Measurements from ENCODE around the gene GPRC5B.

GPRC5B gene

DNA sequence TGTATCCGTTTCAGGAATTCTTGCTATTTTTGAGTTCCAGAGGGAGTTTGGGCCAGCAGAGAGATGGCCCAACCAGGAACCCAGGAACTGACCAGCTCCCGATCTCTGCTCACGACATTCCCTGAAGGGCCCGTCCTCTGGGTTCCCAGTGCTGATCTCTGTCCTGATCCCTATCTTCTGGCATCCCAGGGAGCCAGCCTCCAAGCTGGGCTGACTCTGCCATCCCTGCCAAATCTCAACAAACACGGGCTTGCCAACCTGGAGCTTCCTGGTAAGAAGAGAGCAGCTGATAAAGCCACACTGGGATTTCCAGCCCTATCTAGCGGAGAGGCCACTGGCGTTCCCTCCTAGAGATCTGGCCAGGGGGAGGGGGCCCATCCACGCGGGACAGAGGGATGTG is 16.2 kb downstream of the GPRC5B start:
- no peak for DNase-seq

DNA sequence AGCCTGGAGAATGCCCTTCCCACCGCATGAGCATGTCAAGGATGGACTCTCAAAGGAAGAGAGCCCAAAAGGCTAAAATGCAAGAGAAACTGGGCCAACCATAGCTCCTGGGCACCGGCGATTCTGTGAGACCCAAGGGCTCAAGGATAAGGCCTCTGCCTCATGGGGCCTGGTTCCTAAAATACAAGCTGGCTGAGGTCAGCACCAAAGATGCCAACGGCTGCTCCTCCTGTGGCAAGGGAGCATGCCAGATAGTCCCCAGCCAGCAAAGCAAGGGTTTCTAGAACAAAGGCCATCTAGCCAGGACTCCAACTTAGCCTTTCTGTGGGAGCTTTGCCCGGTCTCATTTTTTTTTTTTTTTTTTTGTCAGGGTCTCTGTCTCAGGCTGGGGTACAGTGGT is 20.1 kb downstream of the GPRC5B start:
- DNase-seq: no peak

DNA sequence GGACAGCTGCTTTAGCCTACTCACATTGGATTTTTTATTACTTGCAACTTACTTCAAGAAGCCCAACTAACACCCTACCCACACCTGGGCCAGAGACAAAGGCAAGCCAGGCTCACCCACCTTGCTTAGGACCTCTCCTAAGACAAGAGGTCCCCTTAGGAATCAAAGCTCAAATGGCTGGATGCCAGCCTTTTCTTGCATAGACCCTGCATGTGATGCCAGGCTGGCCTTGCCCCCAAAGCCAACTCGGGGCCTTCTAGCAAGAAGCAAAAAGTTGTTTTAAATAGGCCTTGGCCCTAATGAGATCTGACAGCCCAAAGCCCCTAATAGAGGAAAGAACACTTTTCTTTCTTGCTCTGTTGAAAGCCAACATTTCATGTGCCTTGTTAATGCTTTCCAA is 20.7 kb downstream of the GPRC5B start:
- DNase-seq: no peak

DNA sequence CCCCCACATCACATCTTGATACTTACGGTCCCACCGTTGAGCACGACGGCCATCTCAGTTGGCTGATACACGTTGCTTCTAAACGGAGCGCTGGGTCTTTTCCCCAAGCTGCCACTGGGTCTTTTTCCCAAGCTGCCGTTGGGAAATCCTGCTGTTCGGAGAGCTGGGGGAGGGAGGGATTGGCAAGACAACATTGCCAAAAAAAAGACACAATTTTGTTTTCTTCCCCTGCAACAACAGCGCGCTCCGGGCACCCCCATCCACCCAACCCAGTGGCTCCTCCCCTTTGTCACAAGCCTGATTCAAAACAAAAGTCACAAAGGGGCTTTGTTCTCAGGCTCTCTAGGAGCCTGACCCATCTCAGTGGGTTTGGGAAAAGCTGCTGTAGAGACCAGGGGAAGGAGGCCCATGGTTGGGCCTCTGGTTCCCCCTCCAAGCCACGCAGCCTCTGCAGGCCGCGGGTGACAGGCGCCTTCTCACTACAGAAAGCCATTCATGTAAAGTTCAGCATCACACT is 22.8 kb downstream of the GPRC5B start:
- no peak for DNase-seq

DNA sequence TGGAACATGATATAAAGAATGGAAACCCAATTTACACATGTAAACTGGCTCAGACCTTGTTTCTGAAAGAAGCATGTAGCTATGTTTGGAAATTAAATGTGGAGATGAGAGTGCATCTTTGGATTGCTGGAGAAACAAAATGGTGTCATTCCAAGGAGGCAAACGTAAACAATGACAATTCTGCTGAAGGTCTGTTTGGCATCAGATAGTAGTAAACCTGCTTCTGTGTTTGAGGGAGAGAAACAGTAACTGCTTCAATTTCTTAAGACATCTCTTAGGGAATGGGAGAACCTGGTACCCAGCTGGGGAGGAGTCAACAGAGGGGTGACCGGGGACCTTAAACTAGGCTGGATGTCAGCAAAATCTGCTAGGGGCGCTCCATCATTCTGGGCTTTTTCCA is 23.5 kb downstream of the GPRC5B start:
- no peak for DNase-seq

DNA sequence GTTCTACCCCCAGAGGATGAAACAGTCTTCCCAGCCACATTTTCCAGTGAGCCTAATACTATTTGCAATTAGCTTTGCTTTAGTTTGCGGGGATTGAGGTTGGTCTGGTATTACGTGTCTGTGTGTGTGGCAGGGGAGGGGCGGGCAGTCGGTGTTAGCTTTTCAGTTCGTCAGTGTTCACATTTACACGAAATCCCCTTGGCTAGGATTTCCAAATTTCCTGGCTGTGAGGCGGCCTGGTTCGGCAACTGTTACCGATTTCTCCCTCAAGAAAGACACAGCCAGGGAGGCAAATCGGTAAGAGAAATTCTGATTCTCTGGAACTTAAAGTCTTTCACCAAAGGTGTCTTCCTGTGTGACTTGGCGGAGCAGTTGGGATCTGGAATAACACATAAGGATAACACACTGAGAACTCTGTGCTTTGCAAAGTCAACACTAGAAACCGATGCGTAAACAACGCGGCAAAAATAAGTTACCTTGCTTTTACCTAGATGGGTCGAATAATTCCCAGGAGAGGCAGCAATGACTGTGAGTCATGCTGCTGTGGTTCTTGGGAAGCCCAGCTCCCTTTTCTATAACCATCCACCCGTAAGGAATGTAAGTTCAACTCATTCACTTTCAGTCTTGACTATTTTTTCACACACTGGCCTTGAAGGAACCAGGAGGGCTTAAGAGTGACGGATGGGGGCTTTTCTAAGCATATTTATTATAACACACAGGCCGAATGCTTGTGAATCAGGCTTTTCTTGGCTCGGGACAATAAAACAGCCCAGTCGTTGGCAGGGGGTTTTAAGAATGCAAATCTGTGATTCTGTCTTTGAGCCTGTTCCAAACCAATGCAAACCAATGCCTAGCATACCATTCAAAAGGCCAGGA is 24.2 kb downstream of the GPRC5B start:
- DNase-seq: no peak

DNA sequence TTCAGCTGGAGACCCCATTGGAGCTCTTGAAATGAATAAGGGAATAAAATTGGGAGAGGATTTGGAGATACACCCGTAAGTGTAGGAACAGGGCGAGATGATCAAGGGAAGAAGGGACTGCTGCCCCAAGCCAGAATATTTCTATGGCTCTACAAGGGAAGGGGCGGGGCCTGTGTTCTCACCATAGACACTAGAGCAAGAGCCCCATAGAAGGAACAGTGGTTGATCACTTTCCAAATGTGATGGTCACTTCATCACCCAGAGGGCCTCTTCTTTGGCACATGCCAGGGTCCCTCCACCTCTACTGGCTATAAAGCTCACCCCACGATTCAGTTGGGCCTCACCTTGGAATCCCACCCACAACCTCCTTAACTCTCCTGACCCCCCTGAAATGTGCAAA is 25.0 kb downstream of the GPRC5B start:
- DNase-seq: no peak

DNA sequence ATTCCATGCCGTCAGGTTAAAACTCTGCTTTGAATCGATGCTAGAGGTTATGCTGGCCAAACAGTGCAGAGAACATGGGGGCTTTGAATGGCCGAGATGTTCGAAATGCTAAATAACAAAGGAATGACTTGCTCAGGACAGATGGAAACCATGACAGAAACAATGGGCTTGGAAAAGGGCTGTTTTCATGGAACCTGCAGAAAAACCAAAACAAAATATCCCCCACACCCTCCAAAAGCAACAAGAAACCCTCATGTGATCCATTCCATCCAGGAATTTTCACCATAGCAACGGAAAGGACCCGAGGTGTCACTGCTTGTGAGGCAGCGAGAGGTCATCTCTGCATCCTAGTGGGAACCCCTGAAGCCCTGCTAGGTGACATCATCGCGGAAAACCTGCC is 25.5 kb downstream of the GPRC5B start:
- no peak for DNase-seq

DNA sequence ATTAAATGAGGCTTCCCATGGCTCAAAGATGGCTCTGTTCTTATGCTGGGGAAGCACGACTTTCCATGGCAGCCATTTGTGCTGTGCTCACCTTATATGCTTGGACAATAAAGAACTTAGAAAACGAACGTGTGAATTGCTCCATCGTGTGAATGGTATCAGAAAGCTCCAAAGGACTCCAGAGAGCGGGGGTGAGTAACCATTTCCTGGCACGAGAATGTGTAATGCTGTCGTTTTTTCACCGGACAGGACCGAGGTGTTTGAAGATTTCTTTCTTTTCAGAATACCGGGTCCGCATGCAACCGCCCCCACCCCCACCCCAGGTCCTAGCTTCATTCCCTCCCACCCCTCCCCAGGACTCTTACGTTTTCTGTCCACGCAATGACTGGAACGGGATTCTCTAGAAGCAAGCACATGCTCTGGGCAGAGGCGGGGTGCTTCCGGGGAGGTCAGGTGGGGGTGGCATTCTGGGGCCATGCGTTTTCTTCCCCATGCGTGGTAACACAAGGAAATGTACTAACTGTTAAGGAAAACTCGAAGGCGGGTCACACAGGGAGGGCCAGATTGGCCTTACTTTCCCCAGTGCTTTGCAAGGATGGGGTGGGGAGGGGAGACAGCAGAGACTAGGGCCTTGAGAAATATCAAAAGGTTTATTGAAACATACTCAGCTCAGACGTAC is 26.2 kb downstream of the GPRC5B start:
- DNase-seq: no peak

DNA sequence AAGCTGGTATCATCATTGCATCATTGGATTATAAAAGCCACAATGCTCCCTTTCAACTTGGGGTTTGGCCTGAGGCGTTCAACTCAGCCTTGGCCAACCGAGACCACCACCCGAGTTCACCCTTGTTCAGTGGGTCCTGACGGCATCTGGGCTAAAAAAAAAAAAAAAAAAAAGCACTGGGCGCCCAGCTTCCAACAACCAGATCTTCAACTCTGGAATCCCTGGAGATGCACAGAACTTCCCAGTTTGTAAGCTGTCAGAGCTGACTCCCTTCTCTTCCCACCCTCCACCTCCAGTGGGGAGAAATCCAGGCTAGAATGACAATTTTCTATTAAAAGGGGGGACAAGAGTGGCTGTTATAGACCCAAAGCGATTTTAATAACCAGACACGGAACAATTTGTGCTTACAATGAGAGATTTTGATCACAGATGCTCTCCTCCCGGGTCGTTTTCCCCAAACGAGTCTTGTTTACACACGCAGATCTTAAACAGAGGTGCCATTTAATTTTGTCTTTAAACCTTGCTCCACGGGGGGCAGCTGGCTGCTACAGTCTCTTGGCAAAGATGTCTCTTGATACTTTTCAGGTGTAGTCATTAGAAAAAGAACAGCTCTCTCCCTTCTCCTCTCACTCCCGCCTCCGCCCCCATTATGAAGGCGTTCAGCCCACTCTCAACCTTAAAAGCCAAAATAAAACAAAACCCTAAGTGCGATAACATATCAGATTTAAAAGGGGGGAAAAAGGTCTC is 26.9 kb downstream of the GPRC5B start:
- no peak for DNase-seq

DNA sequence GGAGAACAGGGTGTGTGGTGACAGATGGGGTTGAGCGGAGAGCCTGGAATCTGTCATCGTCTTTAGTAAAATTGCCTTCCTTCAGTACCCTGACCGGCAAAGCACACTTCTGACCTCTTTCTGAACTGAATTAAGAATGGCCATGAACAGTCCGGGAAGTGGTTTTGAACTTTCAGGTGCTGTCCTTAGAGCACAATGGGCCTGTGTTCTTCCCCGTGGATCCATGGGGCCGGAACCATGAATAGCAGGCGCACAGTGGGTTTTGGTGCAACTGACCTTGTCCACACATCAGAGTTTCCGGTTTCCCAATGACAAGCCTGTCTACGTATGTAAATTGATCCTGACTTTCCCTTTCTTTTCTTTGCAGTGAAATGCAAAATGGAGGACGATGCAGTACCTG is 28.5 kb downstream of the GPRC5B start:
- no peak for DNase-seq

DNA sequence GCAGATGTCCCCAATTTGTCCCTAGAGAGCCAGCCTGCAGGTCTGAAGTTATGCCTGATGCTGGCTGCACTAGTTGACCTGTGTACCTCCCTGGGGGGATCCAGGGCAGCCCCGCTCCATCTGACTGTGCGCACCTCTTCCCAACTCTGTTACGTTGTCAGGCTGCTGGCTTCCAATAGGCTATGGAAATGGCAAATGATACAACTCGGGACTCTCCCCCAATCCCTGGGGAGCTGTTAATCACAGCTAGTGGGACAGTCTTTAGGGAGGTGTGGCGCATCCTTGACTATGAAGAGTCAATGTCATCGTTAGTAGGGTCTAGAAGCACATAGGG is 30.1 kb downstream of the GPRC5B start:
- no peak for DNase-seq

DNA sequence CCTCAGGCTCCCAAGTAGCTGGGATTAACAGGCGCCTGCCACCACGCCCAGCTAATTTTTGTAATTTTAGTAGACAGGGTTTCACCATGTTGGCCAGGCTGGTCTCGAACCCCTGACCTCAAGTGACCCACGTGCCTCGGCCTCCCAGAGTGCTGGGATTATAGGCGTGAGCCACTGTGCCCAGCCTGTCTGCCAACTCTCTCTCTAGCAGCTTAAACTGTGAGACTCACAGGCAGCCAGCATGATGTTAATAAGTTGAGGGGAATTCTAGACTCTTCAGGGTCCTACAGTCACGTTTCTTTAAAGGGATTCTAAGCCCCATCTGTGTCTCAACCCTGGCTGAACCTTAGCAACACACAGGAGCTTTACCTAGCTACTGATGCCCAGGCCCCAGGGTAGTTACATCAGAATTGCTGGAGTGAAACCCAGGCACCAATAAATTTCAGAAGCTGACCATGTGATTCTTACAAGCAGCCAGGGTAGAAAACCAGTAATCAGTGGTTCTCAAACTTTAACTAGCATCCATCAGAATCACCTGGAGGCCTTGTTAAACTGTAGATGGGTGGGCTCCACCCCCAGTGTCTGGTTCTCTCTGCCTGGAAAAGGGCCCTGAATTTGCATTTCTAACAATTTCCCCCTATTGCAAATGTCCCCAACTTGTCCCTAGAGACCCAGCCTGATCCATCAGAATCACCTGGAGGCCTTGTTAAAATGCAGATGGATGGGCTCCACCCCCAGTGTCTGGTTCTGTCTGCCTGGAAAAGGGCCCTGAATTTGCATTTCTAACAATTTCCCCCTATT is 30.7 kb downstream of the GPRC5B start:
- no peak for DNase-seq

DNA sequence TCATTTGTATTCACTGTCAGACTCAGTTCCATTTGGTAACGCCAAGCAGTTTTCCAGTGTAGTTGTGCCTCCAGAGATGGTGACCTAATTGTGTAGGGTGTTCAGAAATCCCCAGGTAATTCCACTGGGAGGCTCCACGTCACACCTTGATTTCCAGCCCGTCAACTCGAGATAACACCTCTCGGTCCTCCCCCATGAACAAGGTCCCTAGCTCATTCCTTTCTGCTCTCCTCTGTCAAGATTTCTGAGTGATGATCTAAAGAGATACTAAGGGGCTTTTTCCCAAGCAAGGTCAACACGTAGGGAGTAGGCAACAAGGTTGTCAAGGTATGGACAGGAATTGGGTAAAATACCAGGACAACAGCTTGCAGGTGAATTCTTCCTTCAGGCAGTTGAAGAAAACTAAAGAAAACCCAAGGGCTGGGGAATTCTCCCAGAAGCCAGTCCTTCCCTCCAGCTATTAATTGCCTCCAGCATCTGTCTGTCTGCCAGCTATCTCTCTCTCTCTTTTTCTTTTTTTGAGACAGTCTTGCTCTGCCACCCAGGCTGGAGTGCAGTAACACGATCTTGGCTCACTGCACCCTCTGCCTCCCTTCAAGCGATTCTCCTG is 31.4 kb downstream of the GPRC5B start:
- no peak for DNase-seq

DNA sequence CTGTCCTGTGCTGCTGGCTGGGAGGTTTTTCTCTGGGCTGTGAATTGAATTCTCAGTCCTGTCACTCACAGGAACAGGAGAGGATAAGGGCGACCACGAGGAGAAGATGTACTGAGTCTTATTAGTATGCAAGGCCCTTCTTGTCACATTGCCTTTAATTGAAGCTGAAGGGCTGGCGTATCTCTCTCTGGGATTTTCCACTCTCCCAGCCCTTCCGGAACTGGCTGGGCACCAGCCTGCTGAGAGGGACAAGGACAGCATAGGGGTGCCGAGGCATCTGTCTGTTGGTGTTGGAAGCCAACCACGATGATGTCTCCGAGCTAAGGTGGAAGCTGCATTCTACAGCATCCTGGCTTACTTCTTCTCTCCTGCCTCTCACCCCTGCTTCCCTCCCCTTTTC is 33.2 kb downstream of the GPRC5B start:
- DNase-seq: no peak

DNA sequence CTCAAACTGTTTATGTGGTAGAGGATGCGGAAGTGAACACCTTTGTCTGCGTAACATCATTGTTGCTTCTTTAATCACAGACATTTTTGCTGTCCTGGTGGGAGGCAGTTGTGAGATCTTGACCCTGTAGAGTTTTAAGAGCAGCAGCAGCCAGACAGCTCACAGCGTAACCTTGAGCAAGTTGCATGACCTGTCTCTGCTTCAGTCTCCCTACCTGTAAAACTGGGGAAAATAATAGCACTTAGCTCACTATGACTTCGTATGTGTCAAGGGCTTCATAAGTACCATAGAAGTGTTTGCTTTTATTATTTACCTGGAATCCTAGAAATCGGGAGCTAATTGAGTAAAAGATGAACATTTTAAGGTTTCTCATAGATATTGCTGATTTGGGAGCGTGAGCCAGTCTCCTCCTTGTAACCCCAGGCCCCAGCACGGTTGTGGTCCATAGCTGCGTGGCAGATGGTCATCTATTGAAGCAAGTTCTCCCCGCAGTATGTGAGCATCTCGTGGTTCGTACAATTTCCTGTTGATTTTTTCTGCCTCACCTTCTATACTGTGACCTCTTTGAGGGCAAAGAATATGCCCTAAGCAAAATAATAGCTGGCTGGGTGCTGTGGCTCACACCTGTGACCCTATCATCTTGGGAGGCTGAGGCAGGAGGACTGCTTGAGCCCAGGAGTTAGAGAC is 34.4 kb downstream of the GPRC5B start:
- DNase-seq: no peak

DNA sequence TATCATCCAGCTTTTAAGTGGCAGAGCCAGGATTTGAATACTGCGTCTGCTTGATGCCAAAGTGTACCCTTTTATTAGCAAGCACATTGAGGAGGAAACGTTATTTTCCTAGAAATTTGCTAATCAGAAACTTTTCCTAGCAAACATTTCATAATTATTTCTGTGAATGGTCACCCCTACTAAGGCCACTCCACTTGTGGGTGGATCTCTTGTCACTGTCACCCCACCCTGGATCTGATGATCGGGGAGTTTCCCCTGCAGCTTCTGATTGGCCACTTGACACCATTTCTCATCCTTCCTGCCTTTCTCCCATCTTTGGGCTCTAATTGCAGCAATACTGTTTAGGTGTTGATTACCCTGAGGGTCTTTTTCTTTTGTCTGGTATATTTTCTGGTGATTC is 35.9 kb downstream of the GPRC5B start:
- no peak for DNase-seq

DNA sequence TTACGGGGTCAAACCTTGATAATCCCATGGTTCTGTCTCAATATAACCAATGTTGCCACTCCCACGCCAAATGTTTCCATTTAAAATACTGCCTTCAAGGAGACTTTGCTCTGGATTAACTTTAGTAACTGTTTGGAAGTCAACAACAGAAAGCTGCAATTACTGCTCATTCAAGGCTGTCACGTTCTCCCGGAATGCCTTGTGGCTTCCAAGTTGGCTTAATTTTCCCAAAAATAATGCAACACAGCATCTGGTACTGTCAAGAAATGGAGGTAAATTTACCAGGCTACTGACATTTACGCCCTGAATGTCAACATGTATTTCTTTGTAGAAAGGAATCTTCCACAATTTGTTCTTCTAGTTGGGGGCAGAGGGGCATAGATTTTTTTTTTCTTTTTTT is 38.2 kb downstream of the GPRC5B start:
- no peak for DNase-seq

DNA sequence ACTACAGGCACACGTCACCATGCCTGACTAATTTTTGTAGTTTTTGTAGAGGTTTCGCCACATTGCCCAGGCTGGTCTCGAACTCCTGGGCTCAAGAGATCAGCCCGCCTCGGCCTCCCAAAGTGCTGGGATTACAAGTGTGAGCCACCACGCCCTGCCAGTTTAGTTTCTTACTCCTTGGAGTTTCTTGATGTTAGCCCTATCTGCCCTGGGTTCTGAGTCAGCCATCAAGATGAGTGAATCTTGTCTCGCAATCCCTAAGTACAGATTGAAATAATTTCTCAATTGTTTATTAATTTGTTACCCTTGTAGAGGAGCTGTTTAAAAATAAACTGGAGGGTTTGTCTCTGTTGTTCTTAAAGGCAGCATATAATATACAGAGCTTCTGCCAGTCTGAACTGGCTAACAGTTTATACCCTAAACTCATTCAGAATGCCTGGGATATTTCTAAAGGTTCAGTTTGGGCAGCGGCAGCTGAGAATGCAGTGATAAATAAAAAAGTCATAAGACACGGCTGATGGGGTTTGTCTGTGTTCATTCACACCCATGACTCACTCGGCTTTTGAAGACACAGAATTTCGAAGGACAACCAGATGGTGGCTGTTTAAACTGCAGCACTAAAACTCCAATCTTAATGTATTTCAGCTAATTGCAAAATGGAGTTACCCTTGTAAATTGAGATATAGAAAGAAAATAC is 39.6 kb downstream of the GPRC5B start:
- DNase-seq: no peak

DNA sequence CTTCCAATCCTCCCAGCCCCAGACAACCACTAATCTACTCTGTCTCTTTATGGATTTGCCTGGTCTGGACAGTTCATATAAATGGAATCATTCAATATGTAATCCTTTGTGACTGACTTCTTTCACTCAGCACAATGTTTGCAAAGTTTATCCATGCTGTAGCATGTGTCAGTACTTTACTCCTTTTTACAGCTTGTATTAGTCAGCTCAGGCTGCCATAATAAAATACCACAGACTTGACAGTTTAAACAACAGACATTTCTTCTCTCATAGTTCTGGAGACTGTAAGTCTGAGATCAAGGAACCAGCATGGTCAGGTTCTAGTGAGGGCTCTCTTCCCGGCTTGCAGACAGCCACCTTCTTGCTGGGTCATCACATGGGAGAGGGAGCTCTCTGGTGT is 41.3 kb downstream of the GPRC5B start:
- DNase-seq: no peak

Measured in T-helper 9 cell (primary cell).